ENCODE data around the gene KCTD1.
A peak's percentile ranks its signal among the peaks of the same experiment; 100 is the strongest.

The KCTD1 gene

DNA sequence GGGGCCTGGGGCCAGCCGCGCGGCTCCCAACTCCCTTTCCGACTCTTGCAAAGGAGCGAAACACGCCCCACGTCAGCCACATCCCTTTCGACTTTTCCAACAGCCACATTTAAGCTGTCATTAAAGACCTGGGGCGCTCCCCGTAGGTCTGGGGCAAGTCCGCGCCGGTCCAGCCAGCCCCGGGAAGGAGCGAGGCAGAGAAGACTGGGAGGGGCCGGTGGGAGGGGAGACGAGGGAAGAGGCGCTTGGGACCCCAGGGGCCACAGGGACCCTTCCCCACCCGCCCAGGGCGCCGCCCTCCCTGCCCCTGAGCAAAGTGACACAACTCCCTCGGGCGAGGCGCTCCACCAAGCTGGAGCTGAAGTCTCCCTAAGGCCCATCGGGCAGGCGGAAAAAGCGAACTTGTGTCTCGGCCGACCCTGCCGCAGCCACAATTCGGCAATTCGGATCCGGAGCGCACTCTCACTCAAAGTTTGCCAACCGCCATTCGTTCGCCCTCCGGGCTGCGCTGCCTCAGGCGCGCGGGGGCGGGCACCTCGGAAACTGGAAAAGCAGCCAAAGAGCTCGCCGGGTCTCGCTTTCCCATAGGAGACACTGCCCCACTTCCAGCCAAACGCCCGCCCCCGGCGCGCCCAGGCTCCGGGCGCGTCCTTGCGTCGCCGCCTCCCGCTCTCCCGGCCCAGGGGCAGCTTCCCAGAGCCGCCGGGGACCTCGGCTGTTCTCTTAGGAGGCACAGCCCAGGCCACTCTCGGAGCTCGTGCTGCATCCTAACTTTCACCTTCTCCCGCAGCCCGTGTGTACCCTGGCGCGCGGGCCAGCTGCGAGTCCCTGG, 1.1 kb upstream of the KCTD1 start:
- DNase-seq (ENCODE audit: low read depth): peak; percentile 81

DNA sequence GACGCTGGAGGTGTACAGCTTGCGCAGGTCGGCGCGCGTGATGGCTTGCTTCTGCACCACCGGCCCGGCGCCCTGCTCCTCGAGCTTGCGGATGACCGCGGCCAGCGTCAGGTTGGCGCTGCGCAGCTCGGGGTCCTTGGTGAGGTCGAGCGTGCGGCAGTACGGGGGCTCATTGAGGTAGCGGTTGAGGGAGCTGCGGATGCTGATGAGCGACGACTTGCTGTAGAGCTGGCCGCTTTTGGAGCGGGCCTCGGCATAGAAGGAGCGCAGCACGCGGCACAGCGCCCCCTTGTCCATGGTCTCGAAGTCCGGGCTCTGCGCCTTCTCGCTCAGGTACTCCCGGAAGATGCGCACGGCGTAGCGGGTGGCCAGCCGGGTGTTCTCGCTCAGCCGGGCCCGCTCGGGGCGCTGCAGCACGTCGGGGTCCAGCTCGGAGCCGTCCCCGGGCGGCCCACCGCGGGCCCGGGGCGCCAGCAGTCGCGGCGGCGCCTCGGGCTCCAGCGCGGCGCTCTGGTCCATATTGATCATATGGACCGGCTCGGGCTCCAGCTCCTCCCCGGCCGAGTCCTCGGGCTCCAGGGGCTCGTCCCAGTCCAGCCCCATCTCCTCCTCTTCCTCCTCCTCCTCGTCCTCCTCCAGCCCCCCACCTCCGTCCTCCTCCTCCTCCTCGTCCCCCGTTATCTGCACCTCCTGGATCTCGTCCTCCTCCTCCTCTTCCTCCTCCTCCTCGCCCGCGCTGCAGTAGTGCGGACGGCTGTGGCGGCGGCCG, 523 bp downstream of the KCTD1 start:
- DNase-seq (ENCODE audit: low read depth): peak; percentile 79

DNA sequence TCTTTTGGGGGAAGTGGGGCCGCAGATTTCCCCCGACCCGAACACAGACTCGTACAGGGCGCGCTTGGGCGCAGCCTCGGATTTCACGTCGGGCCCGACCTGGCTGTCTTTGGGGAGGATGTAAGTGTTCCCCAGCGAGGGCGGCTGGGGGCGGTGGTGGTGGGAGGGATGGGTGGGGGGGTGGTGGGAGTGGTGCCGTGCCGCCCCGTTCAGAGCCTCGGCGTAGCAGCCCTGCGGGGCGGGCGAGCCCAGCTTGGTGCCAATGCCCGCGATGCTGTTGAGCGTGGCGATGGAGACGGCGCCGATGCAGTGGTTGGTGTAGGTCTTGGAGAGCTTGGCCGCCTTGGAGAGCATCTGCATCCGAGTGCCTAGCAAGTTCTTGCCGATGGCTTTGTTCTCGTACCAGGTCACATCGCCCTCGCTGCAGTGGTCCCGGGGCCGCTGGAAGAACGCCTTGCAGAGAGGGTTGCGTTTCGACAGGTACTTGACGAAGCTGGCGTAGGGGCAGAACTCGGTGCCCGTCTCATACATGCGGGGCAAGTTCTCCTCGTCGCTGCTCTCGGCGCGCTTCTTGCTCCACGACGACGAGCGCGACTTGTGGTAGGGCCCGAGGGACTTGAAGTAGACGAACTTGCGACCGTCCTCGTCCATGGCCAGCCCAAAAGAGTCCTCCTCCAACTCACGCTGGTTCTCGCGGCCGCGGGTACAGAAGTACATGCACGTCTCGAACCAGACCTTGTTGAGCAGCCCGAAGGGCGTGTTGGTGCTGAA, 1.3 kb downstream of the KCTD1 start:
- no peak for DNase-seq (ENCODE audit: low read depth)

DNA sequence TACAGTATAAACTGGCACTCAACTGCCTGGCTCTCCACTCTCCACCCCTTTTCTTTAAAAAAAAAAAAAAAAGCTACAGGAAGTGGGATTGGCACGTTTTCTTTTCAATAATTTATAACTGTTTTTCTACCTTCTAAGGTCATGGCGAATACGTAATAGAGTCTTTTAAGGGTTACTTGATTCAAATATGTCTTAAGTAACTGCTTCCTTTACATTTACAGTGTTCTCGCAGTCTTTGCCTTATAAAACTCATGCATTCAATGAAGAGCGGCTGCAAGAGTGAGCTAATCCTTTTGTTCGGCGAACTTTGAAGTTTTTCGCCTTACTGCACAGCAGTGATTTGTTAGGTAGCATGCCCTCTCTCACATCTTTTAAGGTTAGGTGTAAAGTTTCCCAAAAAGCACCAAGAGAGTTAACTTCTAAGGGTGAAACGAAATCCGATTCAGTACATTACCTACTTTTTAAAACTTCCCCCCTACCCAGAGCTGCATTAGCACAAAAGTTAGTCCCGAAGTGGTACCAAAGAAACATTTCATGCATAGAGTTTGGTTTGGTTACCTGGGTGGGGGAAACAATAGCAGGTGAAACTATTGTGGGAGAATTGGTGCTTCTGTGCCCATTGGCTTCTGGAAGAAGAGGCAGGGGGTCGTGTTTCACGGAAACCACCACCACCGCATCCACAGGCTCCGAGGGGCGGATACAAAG, 2.0 kb downstream of the KCTD1 start:
- DNase-seq (ENCODE audit: low read depth): peak; percentile 18

DNA sequence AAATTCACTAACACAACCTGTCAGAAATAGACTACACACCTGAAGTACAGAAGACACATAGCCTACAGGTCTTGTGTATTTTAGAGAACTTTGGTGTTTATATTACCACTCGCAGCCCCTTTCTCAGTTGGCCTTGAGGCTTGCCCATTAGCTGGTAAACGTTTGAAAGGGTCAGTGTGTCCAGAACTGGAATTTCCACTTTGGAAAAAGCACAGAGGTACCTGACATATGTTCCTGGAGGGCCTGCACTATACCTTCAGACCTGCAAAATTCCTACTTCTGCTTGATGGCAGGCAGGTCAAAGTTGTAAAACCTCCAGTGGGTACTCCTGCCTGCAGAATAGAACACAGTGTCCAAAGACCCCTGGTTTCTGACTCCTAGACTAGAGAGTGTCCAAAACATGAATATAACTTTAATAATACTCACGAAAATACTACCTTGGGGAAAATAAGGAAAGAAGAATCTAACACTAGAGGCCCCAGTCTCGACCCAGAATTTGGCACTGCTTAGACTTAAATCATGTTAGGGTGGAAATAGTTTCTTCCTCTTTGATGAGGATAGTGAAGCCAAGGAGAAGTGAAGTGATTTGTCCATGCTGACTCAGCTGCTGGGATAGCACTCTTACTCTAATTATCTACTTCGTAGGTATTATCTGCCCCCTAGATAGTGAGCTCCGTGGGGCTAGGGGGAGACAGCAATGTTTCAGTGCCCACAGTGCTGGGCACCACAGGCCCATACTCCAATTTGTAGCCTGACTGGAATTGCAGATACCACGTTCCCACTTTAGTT, 2.8 kb downstream of the KCTD1 start:
- no peak for DNase-seq (ENCODE audit: low read depth)

DNA sequence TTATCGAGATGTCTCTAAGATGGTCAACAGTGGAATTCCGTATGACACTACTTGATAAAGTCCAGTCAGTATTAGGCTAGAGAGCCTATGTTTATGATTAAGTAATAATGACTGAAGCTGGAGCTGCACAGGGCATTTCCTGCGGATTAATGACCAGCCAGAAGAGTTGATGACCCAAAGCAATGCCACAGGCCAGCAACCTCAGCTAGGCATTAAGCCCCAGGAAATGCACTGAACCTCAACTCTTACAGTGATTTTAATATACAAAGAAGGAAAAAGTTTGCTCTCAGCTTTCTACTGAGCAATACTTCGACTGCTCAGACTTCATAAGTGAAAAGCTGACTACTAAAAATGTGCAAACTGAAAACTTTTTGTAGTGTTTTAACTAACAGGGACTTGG, 3.9 kb downstream of the KCTD1 start:
- no peak for DNase-seq (ENCODE audit: low read depth)

DNA sequence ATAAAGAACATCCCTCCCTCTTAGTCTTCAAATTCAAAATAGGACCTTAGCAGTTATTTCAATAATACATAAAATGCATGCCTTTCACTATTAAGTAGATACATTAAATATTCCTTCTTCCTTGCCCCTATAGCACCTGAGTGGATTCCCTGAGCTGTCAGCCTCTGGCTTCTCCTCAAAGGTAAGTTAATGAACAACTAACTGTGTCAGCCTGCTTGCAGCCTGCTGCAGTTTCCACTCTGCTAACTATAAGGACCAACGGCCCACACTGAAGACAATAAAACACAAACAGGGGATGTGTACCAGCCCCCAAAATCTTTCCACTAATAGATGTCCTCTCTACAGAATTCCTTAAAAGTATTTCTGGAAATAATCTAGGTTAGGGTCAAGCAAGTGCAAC, 5.0 kb downstream of the KCTD1 start:
- no peak for DNase-seq (ENCODE audit: low read depth)

DNA sequence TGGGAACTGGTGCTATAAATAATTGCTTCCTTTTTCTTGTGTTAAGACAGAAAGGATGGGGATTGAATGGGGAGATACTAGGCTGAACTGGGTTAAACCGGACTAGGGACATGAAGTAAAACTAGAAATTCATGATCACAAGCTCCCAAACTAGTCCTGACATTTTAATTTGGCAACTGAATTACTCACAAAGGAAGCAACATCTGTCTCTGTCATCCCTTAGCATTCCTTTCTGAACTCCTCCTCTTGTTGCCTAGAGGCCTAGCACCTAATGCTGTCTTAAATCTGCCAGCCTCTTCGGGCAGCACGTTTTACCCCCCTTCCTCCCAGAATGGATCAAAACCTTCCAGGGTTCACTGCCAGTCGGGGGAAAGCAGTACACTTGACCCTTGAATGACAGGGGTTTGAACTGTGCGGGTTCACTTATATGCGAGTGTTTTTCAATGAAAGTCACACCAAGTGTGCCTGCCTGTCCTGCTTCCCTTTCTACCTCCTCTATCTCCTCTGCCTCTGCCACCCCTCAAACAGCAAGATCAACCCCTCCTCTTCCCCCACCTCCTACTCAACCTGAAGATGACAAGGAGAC, 8.2 kb downstream of the KCTD1 start:
- DNase-seq (ENCODE audit: low read depth): peak; percentile 61

DNA sequence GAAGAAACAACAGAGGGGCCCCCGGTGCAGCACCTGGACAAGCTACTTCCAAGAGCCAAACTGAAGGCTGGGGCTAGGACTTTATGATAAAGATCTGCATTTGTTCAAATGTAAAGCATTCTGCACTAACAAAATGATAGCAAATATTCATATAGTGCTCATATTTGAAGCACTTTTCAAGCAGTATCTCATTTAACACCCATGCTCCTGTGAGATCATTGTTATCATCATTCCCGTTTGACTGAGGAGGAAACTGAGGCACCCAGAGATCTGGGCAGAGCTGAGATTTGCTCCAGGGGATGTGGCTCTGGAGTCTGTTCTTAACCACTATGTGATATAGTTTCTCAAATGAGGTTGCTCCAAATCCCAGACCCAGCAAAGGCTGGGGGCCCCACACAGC, 9.8 kb downstream of the KCTD1 start:
- DNase-seq (ENCODE audit: low read depth): no peak

DNA sequence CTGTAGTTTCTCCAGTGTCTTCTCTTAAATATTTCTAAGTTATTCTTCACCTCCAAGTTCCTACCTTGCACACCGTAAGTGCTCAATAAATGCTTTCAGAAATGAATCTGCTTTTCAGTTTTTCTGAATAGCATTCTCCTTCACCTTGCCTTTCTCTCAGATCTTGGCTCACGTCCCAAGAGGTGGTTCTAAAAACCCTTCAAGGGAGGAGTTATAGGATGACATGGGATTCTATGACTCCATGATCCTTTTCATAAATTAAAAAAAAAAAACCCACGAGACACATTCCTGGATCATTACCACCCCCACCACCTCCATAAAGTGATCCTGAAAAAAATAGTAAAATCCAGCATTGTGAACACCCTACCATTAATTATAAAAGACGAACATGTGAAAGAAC, 11.7 kb downstream of the KCTD1 start:
- peak; percentile 27 for DNase-seq (ENCODE audit: low read depth)

DNA sequence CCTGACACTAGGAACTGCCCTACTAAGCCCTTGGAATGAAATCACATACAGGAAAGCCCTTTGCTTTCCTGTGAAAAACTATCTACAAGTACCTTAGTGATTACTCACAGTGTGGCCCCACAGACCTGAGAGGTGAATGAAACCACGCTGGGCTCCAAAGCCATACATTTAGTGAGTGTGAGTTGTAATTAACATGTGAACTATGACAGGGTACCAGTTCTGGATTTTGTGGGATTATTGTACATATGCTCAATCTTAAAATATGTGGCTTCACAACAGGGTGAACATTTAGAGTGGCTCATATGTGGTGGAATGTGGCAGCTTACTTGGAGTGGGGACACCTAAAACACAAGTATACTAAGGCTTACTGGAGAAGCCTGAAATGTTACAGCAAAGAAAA, 12.3 kb downstream of the KCTD1 start:
- peak; percentile 63 for DNase-seq (ENCODE audit: low read depth)

DNA sequence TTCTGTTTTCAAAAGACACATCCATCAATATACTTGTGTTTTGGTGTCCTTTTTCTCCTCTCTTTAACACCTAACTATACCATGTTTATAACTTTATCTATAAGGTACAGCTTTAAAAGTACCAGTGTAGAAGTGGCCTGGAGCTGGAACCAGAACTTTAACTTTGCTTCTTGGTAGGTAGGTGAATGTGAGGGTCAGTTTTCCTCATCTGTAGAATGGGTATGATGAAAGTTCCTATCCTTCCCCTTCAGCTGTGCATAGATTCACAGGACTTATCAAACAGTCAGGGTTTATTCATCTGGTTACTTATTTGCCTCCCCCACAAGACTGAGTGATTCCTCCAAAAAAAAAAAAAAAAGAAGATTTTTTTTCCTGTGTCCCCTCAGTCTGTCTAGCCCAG, 12.7 kb downstream of the KCTD1 start:
- DNase-seq (ENCODE audit: low read depth): no peak

DNA sequence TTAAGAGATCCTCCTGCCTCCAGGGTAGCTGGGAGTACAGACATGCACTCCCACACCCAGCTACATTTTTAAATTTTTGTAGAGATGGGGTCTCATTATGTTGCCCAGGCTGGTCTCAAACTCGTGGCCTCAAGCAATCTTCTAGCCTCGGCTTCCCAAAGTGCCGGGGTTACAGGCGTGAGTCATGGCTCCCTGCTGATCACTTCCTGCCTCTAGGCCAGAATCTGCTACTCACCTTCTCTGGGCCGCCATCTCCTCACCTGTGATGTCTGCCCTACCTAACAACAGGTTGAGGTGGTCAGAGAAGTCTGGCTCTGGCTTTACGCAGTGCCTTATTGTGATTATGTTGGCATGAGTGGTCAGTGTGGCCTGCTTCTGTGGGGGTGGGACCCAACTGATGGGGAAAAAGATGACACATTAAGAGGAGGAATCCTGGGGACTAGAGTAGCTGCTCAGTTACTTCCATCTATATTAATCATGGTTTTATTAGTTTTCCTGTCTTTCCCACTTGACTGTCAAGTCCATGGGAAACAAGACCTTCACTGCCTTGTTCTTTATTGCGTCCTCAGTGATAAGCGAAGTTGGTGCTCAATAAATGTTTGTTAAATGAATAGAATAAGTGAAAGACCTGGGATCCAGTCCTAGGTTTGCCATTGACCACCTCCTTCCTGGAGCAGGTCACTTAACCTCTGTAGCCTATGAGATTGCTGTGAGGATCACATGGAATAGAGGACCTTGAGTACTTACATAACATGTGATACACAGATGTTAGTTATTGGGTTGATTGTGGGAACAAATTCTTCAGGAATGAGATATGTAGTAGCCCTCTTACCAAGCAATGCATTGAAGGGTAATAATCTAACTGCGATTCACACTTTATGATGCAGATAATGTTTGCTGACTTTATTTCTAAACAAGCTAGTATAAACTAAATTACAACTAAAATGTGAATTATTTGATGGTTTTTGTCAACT, 15.7 kb downstream of the KCTD1 start:
- peak; percentile 45 for DNase-seq (ENCODE audit: low read depth)

DNA sequence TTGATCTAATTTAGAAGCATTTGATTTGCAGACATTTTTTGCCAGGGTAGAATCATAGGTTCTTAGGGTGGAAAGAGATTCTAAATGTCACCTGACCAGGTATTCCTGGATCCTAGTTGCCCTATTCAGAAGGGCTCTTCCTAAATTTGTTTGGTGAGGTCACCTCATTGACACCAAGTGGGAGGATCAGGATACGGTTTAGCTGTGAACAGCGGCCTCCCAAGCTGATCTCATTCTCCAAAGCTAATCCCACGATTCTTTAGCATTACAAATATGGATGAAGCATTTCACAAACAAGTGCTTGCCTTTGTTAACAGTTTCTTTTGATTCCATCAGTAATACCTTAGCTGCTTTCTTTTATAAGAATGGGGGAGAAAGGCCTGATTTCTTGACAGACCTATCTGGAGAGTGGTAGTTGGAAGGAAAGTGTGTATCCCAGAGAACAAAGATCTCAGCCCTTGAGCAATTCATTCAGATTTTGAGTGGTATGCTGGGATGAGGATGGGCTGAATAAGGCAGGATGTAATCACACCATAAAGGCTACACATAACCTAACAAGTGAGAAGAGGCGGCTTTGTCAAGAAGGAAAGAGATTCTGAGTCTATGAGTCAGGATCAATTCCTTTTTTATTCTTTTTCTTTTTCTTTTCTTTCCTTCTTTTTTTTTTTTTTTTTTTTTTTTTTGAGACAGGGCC, 16.6 kb downstream of the KCTD1 start:
- DNase-seq (ENCODE audit: low read depth): no peak

DNA sequence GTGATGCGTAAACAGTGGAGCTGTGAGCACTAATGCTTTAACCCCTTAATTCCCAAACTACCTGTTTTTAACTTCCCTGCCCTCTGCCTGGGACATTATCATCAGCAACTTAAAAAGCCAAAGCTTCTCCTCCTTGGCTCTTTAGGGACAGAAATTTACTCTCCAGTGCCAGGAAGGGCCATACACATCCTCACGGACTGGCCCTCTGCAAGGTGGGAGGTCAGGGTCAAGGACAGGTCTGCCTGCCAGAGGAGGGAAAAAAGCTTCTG, 21.5 kb downstream of the KCTD1 start:
- DNase-seq (ENCODE audit: low read depth): no peak

DNA sequence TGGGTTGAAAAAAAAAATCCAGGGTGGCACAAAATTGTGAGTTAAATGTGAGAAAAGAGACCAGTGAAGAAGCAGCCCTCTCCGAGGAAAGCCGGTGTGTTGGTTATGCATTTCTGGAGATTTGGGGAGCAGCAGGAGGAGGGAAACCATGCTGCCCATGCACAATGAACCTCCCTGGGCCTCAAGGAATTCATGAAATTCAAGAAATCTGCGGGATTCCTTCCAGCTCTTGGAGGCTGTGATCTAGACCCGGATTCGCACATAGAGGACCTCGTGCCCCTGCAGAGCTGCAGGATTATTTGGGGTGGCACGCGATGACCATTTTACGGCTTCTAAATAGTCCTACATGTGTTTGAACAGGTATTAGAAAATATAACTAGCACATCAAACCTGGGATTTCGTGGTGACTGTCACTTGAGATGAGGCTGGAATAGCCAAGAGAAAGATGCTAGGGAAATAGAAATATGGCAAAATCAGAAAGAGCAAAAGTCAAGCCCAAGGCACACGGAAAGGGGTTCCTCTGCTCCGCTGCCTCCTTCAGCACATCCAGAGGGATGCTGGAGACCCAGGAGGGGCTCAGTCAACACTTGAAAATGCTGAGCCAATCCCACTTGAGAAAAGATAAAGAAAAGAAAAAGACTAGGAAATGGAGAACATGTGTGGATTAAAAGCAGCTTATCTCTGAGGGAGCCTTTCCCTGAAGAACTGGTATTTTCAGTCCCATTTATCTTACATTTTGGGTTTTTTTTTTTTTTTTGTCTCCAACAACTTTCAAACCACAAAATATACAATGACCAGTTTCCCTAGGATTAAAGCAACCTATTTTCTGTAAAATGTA, 22.0 kb downstream of the KCTD1 start:
- no peak for DNase-seq (ENCODE audit: low read depth)

DNA sequence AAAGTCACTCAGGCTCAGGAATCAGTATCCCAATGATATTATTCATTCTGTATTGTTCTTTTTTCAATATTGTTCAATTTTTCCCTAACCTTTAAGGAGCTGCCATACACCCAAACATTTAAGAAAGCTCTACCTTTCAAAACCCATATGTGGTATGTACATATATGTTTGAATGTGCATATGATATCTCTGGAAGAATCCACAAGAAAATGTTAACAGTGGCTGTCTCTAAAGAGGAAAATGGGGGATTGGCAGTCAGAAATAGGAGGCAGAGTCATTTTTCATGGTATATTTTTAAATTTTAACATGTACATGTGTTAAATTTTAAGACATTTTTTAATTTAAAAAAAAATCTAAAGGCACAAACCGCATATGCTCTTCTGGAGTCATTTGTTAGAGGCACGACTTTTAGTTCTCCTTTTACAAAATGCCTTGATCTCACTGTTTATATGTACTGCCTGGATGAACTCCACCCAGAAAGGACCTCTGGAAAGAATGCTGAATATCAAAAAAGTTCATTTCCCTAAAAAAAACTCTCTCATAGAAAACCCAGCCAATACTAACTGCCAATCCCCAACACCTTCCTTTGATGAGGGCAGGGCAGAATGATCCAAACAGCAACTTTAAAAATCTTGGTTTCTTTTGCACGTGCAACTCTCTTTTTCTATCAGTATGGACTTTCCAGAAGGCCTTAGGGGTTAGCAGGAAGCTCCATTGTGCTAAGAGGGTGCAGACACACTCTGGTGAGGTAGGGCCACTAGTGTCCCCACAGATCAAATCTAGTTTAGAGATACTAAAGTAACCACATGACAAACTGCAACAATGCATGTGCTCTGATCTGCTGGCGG, 23.6 kb downstream of the KCTD1 start:
- DNase-seq (ENCODE audit: low read depth): no peak
